Fibroblast of skin of scalp (primary cell): ENCODE data around the gene COTL1. TPM values are rescaled to one million over a fixed set of nuclear protein-coding genes. Genes with fewer than 3 reads are reported as not detected.

Experiments used
- DNase-seq: peaks from one replicate; pipeline ENCODE4 v3.0.0-alpha.2; 2013
- polyA plus RNA-seq, 2 experiments: library from polyadenylated mRNA; unstranded; fragments of 120-200 nt; gene quantifications; one replicate each; pipeline ENCODE4 v1.2.1, GENCODE V29; 2013; ENCODE audit not compliant: insufficient read length in 2 of 2

The COTL1 gene
- 345 TPM for polyA plus RNA-seq (2013, experiment 1 of 2; ENCODE audit: insufficient read length)
- polyA plus RNA-seq (2013, experiment 2 of 2; ENCODE audit: insufficient read length), result 311 TPM

GRCh38 chr16:84617791-84618580, at the start of gene COTL1:
Gene COTL1 (minus strand): TSS chr16:84618078. CDS start chr16:84617914, 164 bp downstream.
- peak; percentile 99 for DNase-seq

GRCh38 chr16:84665843-84666242, 48.0 kb upstream of the COTL1 start:
- no peak for DNase-seq

- DNase-seq, result no peak
These were observed 47.5 kb upstream of the COTL1 start for GRCh38 chr16:84665359-84665758.

- no peak for DNase-seq
These were observed 45.7 kb upstream of the COTL1 start for GRCh38 chr16:84663433-84664101.

GRCh38 chr16:84662471-84662870, 44.6 kb upstream of the COTL1 start:
- no peak for DNase-seq

GRCh38 chr16:84661418-84662060, 43.7 kb upstream of the COTL1 start:
- DNase-seq, result no peak

GRCh38 chr16:84660973-84661372, 43.1 kb upstream of the COTL1 start:
- DNase-seq, result no peak

- DNase-seq, result no peak
These were observed 41.9 kb upstream of the COTL1 start for GRCh38 chr16:84659656-84660300.

GRCh38 chr16:84658690-84659089, 40.8 kb upstream of the COTL1 start:
- no peak for DNase-seq

- DNase-seq, result no peak
These were observed 39.5 kb upstream of the COTL1 start for GRCh38 chr16:84657229-84657837.

- no peak for DNase-seq
These were observed 38.8 kb upstream of the COTL1 start for GRCh38 chr16:84656649-84657048.

GRCh38 chr16:84654998-84655397, 37.1 kb upstream of the COTL1 start:
- DNase-seq, result no peak

GRCh38 chr16:84654238-84654637, 36.4 kb upstream of the COTL1 start:
- DNase-seq, result no peak

- no peak for DNase-seq
These were observed 34.7 kb upstream of the COTL1 start for GRCh38 chr16:84652566-84652965.

- DNase-seq, result peak; percentile 68
These were observed 32.4 kb upstream of the COTL1 start for GRCh38 chr16:84650062-84650991.

- no peak for DNase-seq
These were observed 31.6 kb upstream of the COTL1 start for GRCh38 chr16:84649511-84649861.

GRCh38 chr16:84648595-84649510, 31.0 kb upstream of the COTL1 start:
- DNase-seq, result no peak

GRCh38 chr16:84647828-84648594, 30.1 kb upstream of the COTL1 start, which contains the start of gene KLHL36:
Gene KLHL36 (plus strand): TSS chr16:84648511. CDS start chr16:84650868, 2,357 bp downstream.
- peak; percentile 39 for DNase-seq

- DNase-seq, result no peak
These were observed 25.8 kb upstream of the COTL1 start for GRCh38 chr16:84643674-84644073.
